Measurements from ENCODE around the gene LDLRAD3.

DNA sequence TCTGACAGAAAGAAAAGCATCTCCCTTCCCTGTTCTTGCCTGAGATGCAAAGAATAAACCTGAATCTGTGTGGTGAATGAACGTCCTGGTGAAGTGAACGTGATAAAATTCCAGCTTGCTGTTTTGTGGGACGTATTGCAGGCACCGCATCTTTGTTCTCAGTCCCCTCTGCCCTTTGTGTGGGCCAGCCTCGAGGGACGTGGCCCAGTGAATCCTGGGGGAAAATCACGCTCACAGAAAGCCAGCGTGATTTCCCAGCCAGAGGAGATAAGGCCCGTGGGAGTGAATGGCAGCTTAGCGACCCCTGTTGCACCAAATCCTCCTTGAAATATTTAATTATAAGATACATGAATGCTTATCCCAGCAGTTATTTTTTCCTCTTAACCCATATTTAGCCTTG is 216.2 kb downstream of the LDLRAD3 start:
- TF ChIP-seq, protein P1, sequence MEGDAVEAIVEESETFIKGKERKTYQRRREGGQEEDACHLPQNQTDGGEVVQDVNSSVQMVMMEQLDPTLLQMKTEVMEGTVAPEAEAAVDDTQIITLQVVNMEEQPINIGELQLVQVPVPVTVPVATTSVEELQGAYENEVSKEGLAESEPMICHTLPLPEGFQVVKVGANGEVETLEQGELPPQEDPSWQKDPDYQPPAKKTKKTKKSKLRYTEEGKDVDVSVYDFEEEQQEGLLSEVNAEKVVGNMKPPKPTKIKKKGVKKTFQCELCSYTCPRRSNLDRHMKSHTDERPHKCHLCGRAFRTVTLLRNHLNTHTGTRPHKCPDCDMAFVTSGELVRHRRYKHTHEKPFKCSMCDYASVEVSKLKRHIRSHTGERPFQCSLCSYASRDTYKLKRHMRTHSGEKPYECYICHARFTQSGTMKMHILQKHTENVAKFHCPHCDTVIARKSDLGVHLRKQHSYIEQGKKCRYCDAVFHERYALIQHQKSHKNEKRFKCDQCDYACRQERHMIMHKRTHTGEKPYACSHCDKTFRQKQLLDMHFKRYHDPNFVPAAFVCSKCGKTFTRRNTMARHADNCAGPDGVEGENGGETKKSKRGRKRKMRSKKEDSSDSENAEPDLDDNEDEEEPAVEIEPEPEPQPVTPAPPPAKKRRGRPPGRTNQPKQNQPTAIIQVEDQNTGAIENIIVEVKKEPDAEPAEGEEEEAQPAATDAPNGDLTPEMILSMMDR (IDR thresholded peaks at IDR 0.05) = no peak
- TF ChIP-seq POLR2A (IDR thresholded peaks at IDR 0.05) = no peak
